Measurements from ENCODE around the gene FBXL17. TPM values are rescaled to one million over a fixed set of nuclear protein-coding genes. Genes with fewer than 3 reads are reported as not detected.

The FBXL17 gene
- total and polyA plus RNA-seq, 2 donors (not counting 1 experiment from before 2014, with no cell fraction given): 7.3 to 40.3 TPM

DNA sequence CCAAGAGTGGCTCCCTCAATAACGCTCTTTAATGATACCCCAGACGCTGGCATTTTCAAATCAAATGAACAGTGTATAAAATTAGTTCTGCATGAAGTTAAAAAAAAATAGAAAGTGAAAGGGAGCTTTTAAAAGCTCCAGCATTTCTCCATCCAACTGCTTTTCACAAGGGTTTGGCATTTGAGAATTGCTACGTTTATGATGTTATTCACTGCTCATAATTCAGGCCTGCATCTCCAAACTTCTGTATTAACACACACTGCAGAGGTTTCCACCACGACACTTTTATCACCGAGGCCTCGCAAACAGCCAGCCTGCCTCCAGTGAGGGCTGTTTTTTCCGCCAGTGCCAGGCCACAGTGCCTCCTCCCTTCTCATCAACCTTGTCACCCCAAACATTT, 505.6 kb downstream of the FBXL17 start:
- Mint-ChIP-seq H3K4me1 (no peaks in the 10 kb centered on the region), H3K27ac (no peak overlapping the region), H3K27me3 (no peaks in the 10 kb centered on the region), H3K9me3 (ENCODE audit: insufficient read depth) (no peaks in the 10 kb centered on the region), H3K4me3 (no peak overlapping the region)
- DNase-seq (no peak), ATAC-seq (ENCODE audit: low read depth) (no peak)
- Histone ChIP-seq H3K4me2 (replicated peaks; ENCODE audit: low read depth, low read length, poor library complexity, severe bottlenecking) (no peak overlapping the region), H3K27me3 (replicated peaks in 1 of 4; ENCODE audit: control extremely low read depth in 1 of 4, control insufficient read depth in 3 of 4, insufficient read depth in 4 of 4, low read length in 3 of 4) (no peaks in the 10 kb centered on the region), H3K4me3 (ENCODE audit: control extremely low read depth in 1 of 5, extremely low read depth in 1 of 5, insufficient read depth in 1 of 5, low read depth in 2 of 5, low read length in 4 of 5) (no peak overlapping the region), H3K79me2 (ENCODE audit: control insufficient read depth, insufficient read depth, low read length) (no peaks in the 10 kb centered on the region), H3K36me3 (replicated peaks in 1 of 2; ENCODE audit: control extremely low read depth in 1 of 2, control insufficient read depth in 1 of 2, extremely low read depth in 1 of 2, insufficient read depth in 2 of 2, low read length in 1 of 2) (peaks cover 0 to 2% of the 10 kb centered on the region in 2 experiments), H3K27ac (ENCODE audit: low read length in 2 of 2) (no peak overlapping the region), H2AFZ (ENCODE audit: insufficient read depth, low read depth, low read length, poor library complexity, severe bottlenecking) (no peak overlapping the region), H4K20me1 (ENCODE audit: control insufficient read depth, insufficient read depth, low read length, poor library complexity, severe bottlenecking) (no peaks in the 10 kb centered on the region), H3K4me1 (ENCODE audit: control insufficient read depth in 2 of 2, insufficient read depth in 2 of 2, low read length in 2 of 2) (no peaks in the 10 kb centered on the region), H3K9ac (ENCODE audit: low read length) (no peak overlapping the region), H3K9me3 (ENCODE audit: control extremely low read depth in 1 of 3, control insufficient read depth in 2 of 3, insufficient read depth in 1 of 3, low read length in 2 of 3) (no peaks in the 10 kb centered on the region)
- TF ChIP-seq EZH2 (IDR thresholded peaks at IDR 0.05; ENCODE audit: borderline replicate concordance, insufficient read depth, low read depth, low read length, poor library complexity, severe bottlenecking): no peak
- TF ChIP-seq, protein P1, sequence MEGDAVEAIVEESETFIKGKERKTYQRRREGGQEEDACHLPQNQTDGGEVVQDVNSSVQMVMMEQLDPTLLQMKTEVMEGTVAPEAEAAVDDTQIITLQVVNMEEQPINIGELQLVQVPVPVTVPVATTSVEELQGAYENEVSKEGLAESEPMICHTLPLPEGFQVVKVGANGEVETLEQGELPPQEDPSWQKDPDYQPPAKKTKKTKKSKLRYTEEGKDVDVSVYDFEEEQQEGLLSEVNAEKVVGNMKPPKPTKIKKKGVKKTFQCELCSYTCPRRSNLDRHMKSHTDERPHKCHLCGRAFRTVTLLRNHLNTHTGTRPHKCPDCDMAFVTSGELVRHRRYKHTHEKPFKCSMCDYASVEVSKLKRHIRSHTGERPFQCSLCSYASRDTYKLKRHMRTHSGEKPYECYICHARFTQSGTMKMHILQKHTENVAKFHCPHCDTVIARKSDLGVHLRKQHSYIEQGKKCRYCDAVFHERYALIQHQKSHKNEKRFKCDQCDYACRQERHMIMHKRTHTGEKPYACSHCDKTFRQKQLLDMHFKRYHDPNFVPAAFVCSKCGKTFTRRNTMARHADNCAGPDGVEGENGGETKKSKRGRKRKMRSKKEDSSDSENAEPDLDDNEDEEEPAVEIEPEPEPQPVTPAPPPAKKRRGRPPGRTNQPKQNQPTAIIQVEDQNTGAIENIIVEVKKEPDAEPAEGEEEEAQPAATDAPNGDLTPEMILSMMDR (IDR thresholded peaks at IDR 0.05): no peak
- WGBS (ENCODE audit: insufficient coverage): 98% methylated on average over 5 of the region's 7 CpGs
- intact Hi-C loops (cut with micrococcal nuclease): no loop called here
- ChIA-PET POLR2A (no interaction called here), CTCF (no interaction called here)

DNA sequence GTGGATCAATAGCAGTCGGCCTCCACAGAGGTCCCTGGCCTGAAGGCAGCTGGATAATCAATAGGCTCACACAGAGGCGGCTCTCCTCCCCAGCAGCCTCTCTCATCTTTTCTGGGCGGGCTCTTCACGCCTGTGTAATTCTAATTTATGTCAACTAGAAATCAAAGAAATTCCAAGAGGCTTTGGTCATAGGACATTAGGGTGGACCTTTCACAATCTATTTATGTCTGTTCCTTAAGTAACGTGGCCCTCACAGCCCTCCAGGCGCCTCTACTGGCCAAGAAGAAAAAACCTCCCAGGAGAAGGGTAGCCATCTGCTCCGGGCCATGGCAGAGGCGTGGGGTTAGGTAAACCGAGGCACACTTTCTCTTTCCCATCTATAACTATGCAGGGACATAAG, 506.1 kb downstream of the FBXL17 start:
- Mint-ChIP-seq H3K4me3 (no peak overlapping the region), H3K9me3 (ENCODE audit: insufficient read depth) (no peaks in the 10 kb centered on the region), H3K4me1 (no peaks in the 10 kb centered on the region), H3K27ac (no peak overlapping the region), H3K27me3 (no peaks in the 10 kb centered on the region)
- Histone ChIP-seq H3K79me2 (ENCODE audit: control insufficient read depth, insufficient read depth, low read length) (no peaks in the 10 kb centered on the region), H3K9me3 (ENCODE audit: control extremely low read depth in 1 of 3, control insufficient read depth in 2 of 3, insufficient read depth in 1 of 3, low read length in 2 of 3) (no peaks in the 10 kb centered on the region), H3K27ac (ENCODE audit: low read length in 2 of 2) (no peak overlapping the region), H3K4me3 (ENCODE audit: control extremely low read depth in 1 of 5, extremely low read depth in 1 of 5, insufficient read depth in 1 of 5, low read depth in 2 of 5, low read length in 4 of 5) (no peak overlapping the region), H3K9ac (ENCODE audit: low read length) (no peak overlapping the region), H3K4me1 (ENCODE audit: control insufficient read depth in 2 of 2, insufficient read depth in 2 of 2, low read length in 2 of 2) (no peaks in the 10 kb centered on the region), H3K27me3 (replicated peaks in 1 of 4; ENCODE audit: control extremely low read depth in 1 of 4, control insufficient read depth in 3 of 4, insufficient read depth in 4 of 4, low read length in 3 of 4) (no peaks in the 10 kb centered on the region), H4K20me1 (ENCODE audit: control insufficient read depth, insufficient read depth, low read length, poor library complexity, severe bottlenecking) (no peaks in the 10 kb centered on the region), H2AFZ (ENCODE audit: insufficient read depth, low read depth, low read length, poor library complexity, severe bottlenecking) (no peak overlapping the region), H3K36me3 (replicated peaks in 1 of 2; ENCODE audit: control extremely low read depth in 1 of 2, control insufficient read depth in 1 of 2, extremely low read depth in 1 of 2, insufficient read depth in 2 of 2, low read length in 1 of 2) (peaks cover 0 to 2% of the 10 kb centered on the region in 2 experiments), H3K4me2 (replicated peaks; ENCODE audit: low read depth, low read length, poor library complexity, severe bottlenecking) (no peak overlapping the region)
- POLR2A ChIA-PET: no interaction called here
- no peak for DNase-seq
- TF ChIP-seq EZH2 (IDR thresholded peaks at IDR 0.05; ENCODE audit: borderline replicate concordance, insufficient read depth, low read depth, low read length, poor library complexity, severe bottlenecking): no peak
- TF ChIP-seq, protein P1 (IDR thresholded peaks at IDR 0.05): no peak
- no peak for ATAC-seq (ENCODE audit: low read depth)
- intact Hi-C loops (cut with micrococcal nuclease): no loop called here
- WGBS (ENCODE audit: insufficient coverage): 95% methylated on average over 6 of the region's 9 CpGs
- CTCF ChIA-PET: no interaction called here
